ENCODE results near the gene MCHR1. TPM values are rescaled to one million over a fixed set of nuclear protein-coding genes. Genes with fewer than 3 reads are reported as not detected.

Gene MCHR1
- total and polyA plus RNA-seq, 2 of the 13 experiments (the other 11 are each of a cell fraction or from before 2014, with no cell fraction given), result 0.40 to 0.83 TPM

GRCh38 chr22:40694411-40694810 is 15.1 kb downstream of the MCHR1 start:
- Histone ChIP-seq H3K27me3 (ENCODE audit: control insufficient read depth in 1 of 2, insufficient read depth in 2 of 2, low read length in 2 of 2) (peaks cover 3% of the 10 kb centered on the region in 2 experiments; a peak in 3 of 5 replicates), H3K4me1 (ENCODE audit: insufficient read depth, low read length) (no peaks in the 10 kb centered on the region), H3K36me3 (replicated peaks in 1 of 2; ENCODE audit: control insufficient read depth in 1 of 2, insufficient read depth in 2 of 2, low read length in 2 of 2) (no peaks in the 10 kb centered on the region), H2AFZ (ENCODE audit: low read length) (no peak overlapping the region), H3K27ac (ENCODE audit: extremely low read length, insufficient read depth, low read length) (no peak overlapping the region), H3K9ac (ENCODE audit: insufficient read depth, low read depth, low read length) (no peak overlapping the region), H4K20me1 (ENCODE audit: insufficient read depth, low read length) (no peaks in the 10 kb centered on the region), H3K4me2 (ENCODE audit: low read depth, low read length) (no peak overlapping the region), H3K4me3 (replicated peaks in 1 of 3; ENCODE audit: insufficient read depth in 1 of 3, low read depth in 2 of 3, low read length in 3 of 3) (no peak overlapping the region), H3K9me3 (ENCODE audit: low read length) (no peaks in the 10 kb centered on the region), H3K79me2 (ENCODE audit: insufficient read depth, low read length) (no peaks in the 10 kb centered on the region)
- ChIA-PET CTCF (ENCODE audit: low intra/inter-chr PET ratio, low total read pairs) (no interaction called here), POLR2A (no interaction called here)
- in situ Hi-C loops (cut with HindIII; ENCODE audit: extremely low pct_ligation_motif_present, low pct_unique_long_range_greater_than_20kb) (no loop called here), intact Hi-C loops (cut with micrococcal nuclease; ENCODE audit: unreplicated experiment) (no loop called here)
- FAIRE-seq (no peak), ATAC-seq (no peak), DNase-seq (ENCODE audit: low spot score) (no peak)
- 42% methylated on average over 7 of the region's 7 CpGs for WGBS (ENCODE audit: low lambda C conversion rate)
- TF ChIP-seq SMARCC2 (IDR thresholded peaks at IDR 0.05) (no peak), IKZF5 (CRISPR knock-in tag; IDR thresholded peaks at IDR 0.05) (no peak), HBP1 (CRISPR knock-in tag; IDR thresholded peaks at IDR 0.05; ENCODE audit: low read depth) (no peak), ZNF569 (CRISPR knock-in tag; IDR thresholded peaks at IDR 0.05; ENCODE audit: borderline replicate concordance) (no peak), GMEB1 (CRISPR knock-in tag; IDR thresholded peaks at IDR 0.05; ENCODE audit: borderline replicate concordance) (no peak), ZBTB34 (CRISPR knock-in tag; IDR thresholded peaks at IDR 0.05) (no peak), IRF2 (CRISPR knock-in tag; IDR thresholded peaks at IDR 0.05) (no peak), PATZ1 (CRISPR knock-in tag; IDR thresholded peaks at IDR 0.05) (no peak)
- no TSS peak for BruUV-seq (replicated peaks)

All from HepG2 (cell line).